ENCODE results near the gene IGFALS. TPM values are rescaled to one million over a fixed set of nuclear protein-coding genes. Genes with fewer than 3 reads are reported as not detected.
A peak's percentile ranks its signal among the peaks of the same experiment; 100 is the strongest.

Gene IGFALS
- total RNA-seq, 2 donors from 2014 or later, result not detected

DNA sequence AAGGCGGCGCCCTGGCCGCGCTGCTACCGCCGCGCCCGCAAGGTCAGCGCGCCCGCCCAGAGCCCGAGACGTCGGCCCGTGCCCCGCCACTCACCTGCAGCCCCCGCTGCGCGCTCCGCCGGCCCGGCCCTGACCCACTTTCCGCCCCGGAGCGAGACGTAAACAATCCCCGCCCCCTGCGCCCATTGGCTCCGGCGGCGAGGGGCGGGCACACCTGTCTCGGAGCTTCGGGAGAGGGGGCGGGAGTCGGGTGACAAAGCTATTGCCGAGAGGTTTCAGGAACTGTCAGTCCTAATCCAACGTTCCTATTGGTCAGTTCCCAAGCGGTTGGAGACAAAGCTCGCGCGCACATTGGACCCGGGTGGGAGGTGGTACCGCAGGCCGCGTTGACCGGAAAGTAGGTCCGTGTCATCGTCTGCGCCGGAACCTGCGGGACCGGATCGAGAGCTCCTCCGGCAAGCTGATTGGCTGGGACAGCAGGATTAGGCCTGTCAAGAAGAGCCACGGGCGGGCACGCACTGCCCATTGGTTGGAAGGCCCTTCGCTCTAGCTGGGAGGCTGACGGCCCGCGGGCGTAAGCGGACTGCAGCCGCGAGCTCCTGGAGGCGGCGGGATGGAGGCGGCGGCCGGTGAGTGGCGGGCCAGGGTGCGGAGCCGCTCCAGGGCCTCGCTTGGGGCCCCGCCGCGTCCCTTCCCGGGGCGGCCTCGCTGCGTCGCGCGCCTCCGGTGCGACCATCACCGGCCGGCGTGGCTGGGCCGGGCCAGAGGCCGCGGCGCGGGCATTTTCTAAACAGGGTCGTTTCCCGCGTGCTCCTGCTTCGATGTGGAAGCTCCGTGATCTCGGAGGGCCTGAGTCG is 10.9 kb downstream of the IGFALS start, which contains the start of the genes NUBP2 and SPSB3:
TSS of gene NUBP2 (plus strand) at position 553 of the 857 bp plus-strand sequence. CDS start at position 614, 61 bp downstream.
TSS of gene SPSB3 (minus strand) at position 164 of the 857 bp plus-strand sequence. CDS start 1,088 bp downstream, outside the sequence.
- peaks cover 15% of the 10 kb centered on the region for H3K36me3 Mint-ChIP-seq (ENCODE audit: low read depth)
- WGBS, 2 experiments (ENCODE audit: insufficient coverage in 1 of 2, insufficient read length in 1 of 2), result 0% methylated on average over 49 to 102 of the region's 102 CpGs
- peak; percentile 100 for DNase-seq
- peak within 1 kb of the TSS; percentile 73 for H3K9ac ChIP-seq (ENCODE audit: extremely low read depth, low read length, poor library complexity, severe bottlenecking)
- no peaks in the 10 kb centered on the region for H3K27me3 Mint-ChIP-seq (ENCODE audit: insufficient read depth)
- H3K4me1 Mint-ChIP-seq, result peaks cover 10% of the 10 kb centered on the region
- peak within 1 kb of the TSS; percentile 85 for H3K4me3 Mint-ChIP-seq
- no peaks in the 10 kb centered on the region for H3K9me3 Mint-ChIP-seq
- no peaks in the 10 kb centered on the region for H3K27me3 ChIP-seq (ENCODE audit: control insufficient read depth, insufficient read depth, low read length, poor library complexity, severe bottlenecking)
- peaks cover 24% of the 10 kb centered on the region for H3K36me3 ChIP-seq (ENCODE audit: control insufficient read depth, insufficient read depth, low read length)
- no peaks in the 10 kb centered on the region for H3K9me3 ChIP-seq (ENCODE audit: control insufficient read depth, low read length)
- peak within 1 kb of the TSS; percentile 91 for H3K27ac ChIP-seq (ENCODE audit: low read depth, low read length)
- H3K4me3 ChIP-seq (ENCODE audit: low read length), result peak within 1 kb of the TSS; percentile 96
- peaks cover 8% of the 10 kb centered on the region for H3K4me1 ChIP-seq (ENCODE audit: control insufficient read depth, insufficient read depth, low read length)
- H3K27ac Mint-ChIP-seq, result peak within 1 kb of the TSS; percentile 94
- TF ChIP-seq CTCF (conservative IDR thresholded peaks at IDR 0.05), result no peak

DNA sequence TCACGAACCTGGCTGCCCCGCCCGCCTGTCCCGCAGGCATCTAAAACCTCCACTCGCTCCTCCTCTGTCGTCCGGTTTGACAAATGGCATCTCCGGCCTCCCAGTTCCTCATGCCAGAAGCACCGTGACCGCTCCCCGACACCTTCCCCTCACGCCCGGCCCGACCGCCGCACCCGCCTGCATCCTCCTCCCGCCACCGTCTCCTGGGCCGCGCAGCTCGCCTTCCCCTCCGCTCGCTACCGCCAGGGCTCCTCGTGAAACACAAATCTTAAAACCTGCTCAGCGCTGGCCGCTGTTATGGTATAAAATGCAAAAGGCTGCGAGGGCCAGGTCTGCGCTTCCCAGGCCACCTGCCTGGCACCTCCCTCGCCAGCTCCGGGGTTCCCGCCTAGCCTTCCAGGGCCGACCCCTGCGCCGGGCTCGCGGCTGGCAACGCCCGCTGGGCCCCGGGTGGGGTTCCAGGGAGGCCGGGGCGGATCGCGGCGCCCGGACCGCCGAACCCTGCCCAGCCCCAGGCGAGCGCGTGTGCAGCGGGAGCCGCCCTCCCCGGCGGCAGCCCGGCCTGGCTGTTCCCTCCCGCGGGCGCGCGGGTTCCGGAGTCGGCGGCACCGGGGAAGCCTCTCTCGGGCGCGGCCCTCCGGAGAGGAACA is 11.6 kb downstream of the IGFALS start:
- H3K27ac ChIP-seq (ENCODE audit: low read depth, low read length), result peak overlapping the region; percentile 91
- peaks cover 8% of the 10 kb centered on the region for H3K4me1 ChIP-seq (ENCODE audit: control insufficient read depth, insufficient read depth, low read length)
- H3K36me3 ChIP-seq (ENCODE audit: control insufficient read depth, insufficient read depth, low read length), result peaks cover 24% of the 10 kb centered on the region
- Mint-ChIP-seq H3K4me3 (peak overlapping the region; percentile 85), H3K36me3 (ENCODE audit: low read depth) (peaks cover 16% of the 10 kb centered on the region), H3K27me3 (ENCODE audit: insufficient read depth) (no peaks in the 10 kb centered on the region), H3K4me1 (peaks cover 10% of the 10 kb centered on the region), H3K9me3 (no peaks in the 10 kb centered on the region), H3K27ac (peak overlapping the region; percentile 94)
- no peaks in the 10 kb centered on the region for H3K9me3 ChIP-seq (ENCODE audit: control insufficient read depth, low read length)
- H3K27me3 ChIP-seq (ENCODE audit: control insufficient read depth, insufficient read depth, low read length, poor library complexity, severe bottlenecking), result no peaks in the 10 kb centered on the region
- peak; percentile 51 for TF ChIP-seq CTCF (conservative IDR thresholded peaks at IDR 0.05)
- WGBS, 2 experiments (ENCODE audit: insufficient coverage in 1 of 2, insufficient read length in 1 of 2), result 3 to 4% methylated on average over 16 to 70 of the region's 70 CpGs
- H3K4me3 ChIP-seq (ENCODE audit: low read length), result peak overlapping the region; percentile 96
- peak overlapping the region; percentile 73 for H3K9ac ChIP-seq (ENCODE audit: extremely low read depth, low read length, poor library complexity, severe bottlenecking)
- peak; percentile 75 for DNase-seq

DNA sequence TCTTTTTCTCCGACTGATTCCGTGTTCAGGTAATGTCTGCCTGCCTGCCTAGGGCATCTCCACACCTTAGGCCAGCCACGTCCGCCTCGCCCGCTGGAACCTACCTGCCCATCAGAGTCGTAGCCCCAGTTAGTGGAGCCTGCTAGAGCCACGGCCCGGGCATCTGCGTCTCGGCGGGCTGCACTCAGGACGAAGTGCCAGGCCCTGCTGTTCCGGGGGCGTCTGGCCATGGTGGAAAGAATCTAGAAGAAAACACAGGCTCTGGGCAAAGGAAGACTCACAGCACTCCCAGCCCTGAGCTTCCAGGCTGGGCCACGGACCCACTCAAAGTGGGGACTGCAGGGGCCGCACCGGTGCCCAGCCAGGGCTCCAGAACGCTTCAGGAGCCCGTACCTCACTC is 12.3 kb downstream of the IGFALS start:
- H3K4me1 Mint-ChIP-seq, result peaks cover 10% of the 10 kb centered on the region
- no peak for TF ChIP-seq CTCF (conservative IDR thresholded peaks at IDR 0.05)
- 84 to 90% methylated on average over 14 to 20 of the region's 20 CpGs for WGBS, 2 experiments (ENCODE audit: insufficient coverage in 1 of 2, insufficient read length in 1 of 2)
- peaks cover 24% of the 10 kb centered on the region for H3K36me3 ChIP-seq (ENCODE audit: control insufficient read depth, insufficient read depth, low read length)
- peak overlapping the region; percentile 73 for H3K9ac ChIP-seq (ENCODE audit: extremely low read depth, low read length, poor library complexity, severe bottlenecking)
- H3K9me3 Mint-ChIP-seq, result no peaks in the 10 kb centered on the region
- peak overlapping the region; percentile 94 for H3K27ac Mint-ChIP-seq
- no peaks in the 10 kb centered on the region for H3K27me3 Mint-ChIP-seq (ENCODE audit: insufficient read depth)
- DNase-seq, result no peak
- H3K27ac ChIP-seq (ENCODE audit: low read depth, low read length), result no peak overlapping the region
- peaks cover 19% of the 10 kb centered on the region for H3K36me3 Mint-ChIP-seq (ENCODE audit: low read depth)
- H3K4me3 Mint-ChIP-seq, result peak overlapping the region; percentile 85
- H3K9me3 ChIP-seq (ENCODE audit: control insufficient read depth, low read length), result no peaks in the 10 kb centered on the region
- H3K27me3 ChIP-seq (ENCODE audit: control insufficient read depth, insufficient read depth, low read length, poor library complexity, severe bottlenecking), result no peaks in the 10 kb centered on the region
- peaks cover 8% of the 10 kb centered on the region for H3K4me1 ChIP-seq (ENCODE audit: control insufficient read depth, insufficient read depth, low read length)
- peak overlapping the region; percentile 96 for H3K4me3 ChIP-seq (ENCODE audit: low read length)

Data from endodermal cell (in vitro differentiated cells).